OCI-LY1 (cell line): ENCODE data around the gene PPFIA4.

Source experiments
- H2AFZ ChIP-seq: fragments of 200-600 bp; sonication (generic), shearing (Covaris generic); 2 replicates; pipeline ENCODE4 v1.6.0; 2014; ENCODE audit warnings: antibody characterized with exemption, mild to moderate bottlenecking, low read length
- H3F3A ChIP-seq: fragments of 200-600 bp; sonication (generic), shearing (Covaris generic); 2 replicates; pipeline ENCODE4 v1.6.0; 2014; ENCODE audit warnings: mild to moderate bottlenecking, antibody characterized with exemption, low read length, moderate library complexity; ENCODE audit not compliant: insufficient read depth
- H3K27ac ChIP-seq: fragments of 200-600 bp; sonication (generic); 2 replicates; pipeline ENCODE4 v1.5.1; 2014; ENCODE audit warnings: low read length, mixed run types, mild to moderate bottlenecking, low read depth; ENCODE audit not compliant: poor library complexity, severe bottlenecking
- H3K27me3 ChIP-seq: fragments of 200-600 bp; sonication (generic); 2 replicates; pipeline ENCODE4 v1.6.0; 2014; ENCODE audit warnings: antibody characterized with exemption, mild to moderate bottlenecking, low read length, moderate library complexity; ENCODE audit not compliant: insufficient read depth
- H3K36me3 ChIP-seq: fragments of 200-600 bp; sonication (generic); 2 replicates; pipeline ENCODE4 v1.6.1; 2014; ENCODE audit warnings: mild to moderate bottlenecking, antibody characterized with exemption, low read length, moderate library complexity, mixed read lengths; ENCODE audit not compliant: insufficient read depth
- H3K4me1 ChIP-seq: fragments of 200-600 bp; sonication (generic); 2 replicates; pipeline ENCODE4 v1.5.1; 2014; ENCODE audit warnings: mild to moderate bottlenecking, low read length, moderate library complexity; ENCODE audit not compliant: insufficient read depth, severe bottlenecking
- H3K4me2 ChIP-seq: fragments of 200-600 bp; sonication (generic), shearing (Covaris generic); 2 replicates; pipeline ENCODE4 v1.6.1; 2014; ENCODE audit warnings: low read length
- H3K4me3 ChIP-seq: fragments of 200-600 bp; sonication (generic); 2 replicates; pipeline ENCODE4 v1.5.1; 2014; ENCODE audit warnings: low read length, low read depth, mild to moderate bottlenecking, mixed read lengths; ENCODE audit not compliant: poor library complexity, severe bottlenecking
- H3K79me2 ChIP-seq: fragments of 200-600 bp; shearing (Covaris generic); 2 replicates; pipeline ENCODE4 v1.6.1; 2016; ENCODE audit warnings: mixed run types, low read length, mixed read lengths; ENCODE audit not compliant: insufficient read depth
- H3K9ac ChIP-seq: fragments of 200-600 bp; sonication (generic), shearing (Covaris generic); 2 replicates; pipeline ENCODE4 v1.6.1; 2014; ENCODE audit warnings: mild to moderate bottlenecking, low read length, mixed read lengths
- H3K9me2 ChIP-seq: fragments of 200-600 bp; sonication (generic), shearing (Covaris generic); 2 replicates; pipeline ENCODE4 v1.6.1; 2014; ENCODE audit warnings: low read depth, mild to moderate bottlenecking, low read length, mixed read lengths
- H3K9me3 ChIP-seq: fragments of 200-600 bp; shearing (Covaris generic); 2 replicates; pipeline ENCODE4 v1.6.1; 2014; ENCODE audit warnings: low read length, mixed read lengths
- H4K20me1 ChIP-seq: fragments of 200-600 bp; sonication (generic), shearing (Covaris generic); 2 replicates; pipeline ENCODE4 v1.6.0; 2016; ENCODE audit warnings: mild to moderate bottlenecking, low read length; ENCODE audit not compliant: insufficient read depth
- CTCF ChIP-seq: fragments of 200-600 bp; sonication (generic), shearing (Covaris generic); IDR thresholded peaks from 2 replicates; pipeline ENCODE4 v1.5.1; 2017; ENCODE audit warnings: mild to moderate bottlenecking, antibody characterized with exemption, low read length, moderate library complexity, mixed read lengths
- EZH2 ChIP-seq: fragments of 200-600 bp; sonication (generic), shearing (Covaris generic); IDR thresholded peaks from 2 replicates; pipeline ENCODE4 v1.8.0; 2017; ENCODE audit warnings: borderline replicate concordance, mixed run types, mild to moderate bottlenecking, antibody characterized with exemption, low read length, moderate library complexity, mixed read lengths

PPFIA4 gene

GRCh38 chr1:203117611-203118575, 91.6 kb downstream of the PPFIA4 start:
- TF ChIP-seq EZH2 (no peak), CTCF (peak; percentile 56; the same call in 1 of the 2 replicates)
- H3K9ac ChIP-seq, result no peak overlapping the region
- H3F3A ChIP-seq, result no peaks in the 10 kb centered on the region
- H3K4me1 ChIP-seq, result no peaks in the 10 kb centered on the region
- no peaks in the 10 kb centered on the region for H3K9me3 ChIP-seq
- H3K4me3 ChIP-seq, result no peak overlapping the region
- peaks cover 4% of the 10 kb centered on the region; the same call in 1 of the 2 replicates for H3K27me3 ChIP-seq
- H3K9me2 ChIP-seq, result no peaks in the 10 kb centered on the region
- no peak overlapping the region for H2AFZ ChIP-seq
- H3K4me2 ChIP-seq, result no peak overlapping the region
- H3K27ac ChIP-seq, result no peak overlapping the region
- no peaks in the 10 kb centered on the region for H4K20me1 ChIP-seq
- H3K36me3 ChIP-seq, result no peaks in the 10 kb centered on the region
- H3K79me2 ChIP-seq, result no peaks in the 10 kb centered on the region

- TF ChIP-seq EZH2, result no peak
- no peak overlapping the region for H3K4me3 ChIP-seq
- no peaks in the 10 kb centered on the region for H3K36me3 ChIP-seq
- no peaks in the 10 kb centered on the region for H4K20me1 ChIP-seq
- H2AFZ ChIP-seq, result no peak overlapping the region
- no peak overlapping the region for H3K9ac ChIP-seq
- H3K4me2 ChIP-seq, result no peak overlapping the region
- peaks cover 4% of the 10 kb centered on the region for H3K27me3 ChIP-seq
- no peaks in the 10 kb centered on the region for H3K9me3 ChIP-seq
- no peaks in the 10 kb centered on the region for H3F3A ChIP-seq
- H3K27ac ChIP-seq, result no peak overlapping the region
- H3K4me1 ChIP-seq, result no peaks in the 10 kb centered on the region
- H3K9me2 ChIP-seq, result no peaks in the 10 kb centered on the region
- H3K79me2 ChIP-seq, result no peaks in the 10 kb centered on the region
Measured at GRCh38 chr1:203120325-203121153, 94.2 kb downstream of the PPFIA4 start.

GRCh38 chr1:203121186-203122015, 95.1 kb downstream of the PPFIA4 start:
- no peak for TF ChIP-seq EZH2
- H3K27me3 ChIP-seq, result no peaks in the 10 kb centered on the region; the same call in none of the 2 replicates
- H3K9me3 ChIP-seq, result no peaks in the 10 kb centered on the region
- no peak overlapping the region for H3K9ac ChIP-seq
- H2AFZ ChIP-seq, result no peak overlapping the region
- no peaks in the 10 kb centered on the region for H3F3A ChIP-seq
- H3K4me1 ChIP-seq, result no peaks in the 10 kb centered on the region
- H3K9me2 ChIP-seq, result no peaks in the 10 kb centered on the region
- H4K20me1 ChIP-seq, result no peaks in the 10 kb centered on the region
- no peak overlapping the region for H3K4me2 ChIP-seq
- H3K36me3 ChIP-seq, result no peaks in the 10 kb centered on the region
- no peak overlapping the region for H3K4me3 ChIP-seq
- H3K79me2 ChIP-seq, result no peaks in the 10 kb centered on the region
- no peak overlapping the region for H3K27ac ChIP-seq
